Trophoblast cell (in vitro differentiated cells and primary cell): ENCODE data around the gene TOR1AIP2.

Experiments
- DNase-seq, 2 donors: peaks; one replicate each; pipeline ENCODE4 v3.0.0-alpha.2; 2016
- H2AFZ ChIP-seq: 2 replicates; pipeline ENCODE4 v1.6.1; 2013; ENCODE audit warnings: low read length, moderate library complexity, mild to moderate bottlenecking; ENCODE audit not compliant: insufficient read depth, poor library complexity
- H2AK5ac ChIP-seq: 2 replicates; pipeline ENCODE4 v1.6.1; 2013; ENCODE audit warnings: mild to moderate bottlenecking, low read length
- H2BK120ac ChIP-seq: 2 replicates; pipeline ENCODE4 v1.6.1; 2013; ENCODE audit warnings: low read length, mild to moderate bottlenecking, moderate library complexity; ENCODE audit not compliant: insufficient read depth, poor library complexity
- H2BK12ac ChIP-seq: 2 replicates; pipeline ENCODE4 v1.6.1; 2013; ENCODE audit warnings: mild to moderate bottlenecking, low read length, moderate library complexity
- H2BK5ac ChIP-seq: 2 replicates; pipeline ENCODE4 v1.6.1; 2013; ENCODE audit warnings: low read length, low read depth, moderate library complexity, mild to moderate bottlenecking; ENCODE audit not compliant: poor library complexity
- H3K14ac ChIP-seq: 2 replicates; pipeline ENCODE4 v1.6.1; 2013; ENCODE audit warnings: mild to moderate bottlenecking, low read length
- H3K18ac ChIP-seq: 2 replicates; pipeline ENCODE4 v1.6.1; 2013; ENCODE audit warnings: mild to moderate bottlenecking, low read length
- H3K23ac ChIP-seq: 2 replicates; pipeline ENCODE4 v1.6.1; 2013; ENCODE audit warnings: low read length
- H3K27ac ChIP-seq: 2 replicates; pipeline ENCODE4 v1.5.1; 2013; ENCODE audit warnings: low read depth, mild to moderate bottlenecking, inconsistent platforms, low read length, moderate library complexity
- H3K27me3 ChIP-seq: 2 replicates; pipeline ENCODE4 v1.6.1; 2013; ENCODE audit warnings: inconsistent platforms, mild to moderate bottlenecking, low read length, moderate library complexity; ENCODE audit not compliant: insufficient read depth
- H3K36me3 ChIP-seq, 2 experiments: 1 replicate in 1 of 2; 2 replicates in 1 of 2; pipeline ENCODE4 v1.6.1; 2013; ENCODE audit warnings: low read length in 2 of 2, mild to moderate bottlenecking in 2 of 2, moderate library complexity in 1 of 2; ENCODE audit not compliant: insufficient read depth in 2 of 2, control insufficient read depth in 1 of 2
- H3K4ac ChIP-seq: 2 replicates; pipeline ENCODE4 v1.6.1; 2013; ENCODE audit warnings: low read depth, mild to moderate bottlenecking, low read length, moderate library complexity
- H3K4me1 ChIP-seq, 2 experiments: 1 replicate in 1 of 2; 2 replicates in 1 of 2; pipeline ENCODE4 v1.6.1; 2013; ENCODE audit warnings: low read length in 2 of 2, mild to moderate bottlenecking in 2 of 2, moderate library complexity in 1 of 2; ENCODE audit not compliant: insufficient read depth in 2 of 2, control insufficient read depth in 1 of 2
- H3K4me2 ChIP-seq: 2 replicates; pipeline ENCODE4 v1.6.1; 2013; ENCODE audit warnings: inconsistent platforms, mild to moderate bottlenecking, low read length, moderate library complexity
- H3K4me3 ChIP-seq: 2 replicates; pipeline ENCODE4 v1.5.1; 2013; ENCODE audit warnings: mild to moderate bottlenecking, low read depth, low read length, inconsistent platforms
- H3K79me1 ChIP-seq: one replicate; pipeline ENCODE4 v1.6.1; 2013; ENCODE audit warnings: low read length
- H3K79me2 ChIP-seq: 2 replicates; pipeline ENCODE4 v1.6.1; 2013; ENCODE audit warnings: low read length, mild to moderate bottlenecking; ENCODE audit not compliant: control insufficient read depth, insufficient read depth, poor library complexity
- H3K9ac ChIP-seq: 2 replicates; pipeline ENCODE4 v1.6.1; 2013; ENCODE audit warnings: mild to moderate bottlenecking, low read length
- H3K9me3 ChIP-seq: 2 replicates; pipeline ENCODE4 v1.6.1; 2013; ENCODE audit warnings: low read depth, mild to moderate bottlenecking, control low read depth, inconsistent platforms, low read length; ENCODE audit not compliant: insufficient read depth
- H4K12ac ChIP-seq: 2 replicates; pipeline ENCODE4 v1.6.1; 2013; ENCODE audit warnings: low read depth, mild to moderate bottlenecking, low read length, moderate library complexity
- H4K8ac ChIP-seq: 2 replicates; pipeline ENCODE4 v1.6.1; 2013; ENCODE audit warnings: low read depth, mild to moderate bottlenecking, low read length, moderate library complexity
- H4K91ac ChIP-seq: one replicate; pipeline ENCODE4 v1.6.1; 2013; ENCODE audit warnings: low read depth, mild to moderate bottlenecking, low read length, moderate library complexity
- WGBS: extraction: QIAGEN DNeasy Blood & Tissue Kit; methylation state at CpG from one replicate; pipeline ENCODE4 v1.1.7; 2013; ENCODE audit warnings: missing lambda C conversion rate; ENCODE audit not compliant: insufficient read length, insufficient coverage; ENCODE audit errors: extremely low coverage; 5-methylcytosine and 5-hydroxymethylcytosine counted together

Gene TOR1AIP2

GRCh38 chr1:179803104-179803503, 74.5 kb downstream of the TOR1AIP2 start:
- no peak overlapping the region for H3K18ac ChIP-seq

GRCh38 chr1:179800481-179800880, 77.1 kb downstream of the TOR1AIP2 start:
- H3K27ac ChIP-seq = no peak overlapping the region
- H2BK120ac ChIP-seq = no peak overlapping the region
- no peak overlapping the region for H3K23ac ChIP-seq
- H2BK5ac ChIP-seq = no peak overlapping the region
- no peak overlapping the region for H3K4me2 ChIP-seq
- no peaks in the 10 kb centered on the region for H3K4me1 ChIP-seq
- H3K27me3 ChIP-seq = no peaks in the 10 kb centered on the region
- no peak overlapping the region for H4K8ac ChIP-seq
- H3K36me3 ChIP-seq = no peaks in the 10 kb centered on the region
- no peak overlapping the region for H3K9ac ChIP-seq
- no peaks in the 10 kb centered on the region for H3K79me2 ChIP-seq
- no peak overlapping the region for H2AFZ ChIP-seq
- no CpG with 5 or more reads among the region's 4 CpGs for WGBS
- no peak overlapping the region for H3K4ac ChIP-seq
- H3K4me3 ChIP-seq = no peak overlapping the region
- H2BK12ac ChIP-seq = no peak overlapping the region
- H3K79me1 ChIP-seq = no peaks in the 10 kb centered on the region
- H4K12ac ChIP-seq = no peak overlapping the region
- H2AK5ac ChIP-seq = no peak overlapping the region
- H4K91ac ChIP-seq = no peak overlapping the region
- no peaks in the 10 kb centered on the region for H3K9me3 ChIP-seq
- no peak overlapping the region for H3K18ac ChIP-seq
- no peak for DNase-seq
- no peak overlapping the region for H3K14ac ChIP-seq

More at GRCh38 chr1:179803104-179803503, 74.5 kb downstream of the TOR1AIP2 start:
- H3K9ac ChIP-seq = no peak overlapping the region
- no peak overlapping the region for H4K91ac ChIP-seq
- no peak overlapping the region for H3K4me3 ChIP-seq
- H2BK120ac ChIP-seq = no peak overlapping the region
- H3K79me1 ChIP-seq = no peaks in the 10 kb centered on the region
- no peak overlapping the region for H3K14ac ChIP-seq
- no peaks in the 10 kb centered on the region for H3K27me3 ChIP-seq
- H2AFZ ChIP-seq = no peak overlapping the region
- H4K8ac ChIP-seq = no peak overlapping the region
- no peak overlapping the region for H2BK5ac ChIP-seq
- no peak overlapping the region for H3K4ac ChIP-seq
- H4K12ac ChIP-seq = no peak overlapping the region
- WGBS = no CpG with 5 or more reads among the region's 6 CpGs
- H3K79me2 ChIP-seq = no peaks in the 10 kb centered on the region
- H3K9me3 ChIP-seq = no peaks in the 10 kb centered on the region
- no peak overlapping the region for H2AK5ac ChIP-seq
- H3K36me3 ChIP-seq = no peaks in the 10 kb centered on the region
- peaks cover 4 to 7% of the 10 kb centered on the region in 2 experiments for H3K4me1 ChIP-seq
- no peak overlapping the region for H3K23ac ChIP-seq
- no peak for DNase-seq
- H3K4me2 ChIP-seq = no peak overlapping the region
- no peak overlapping the region for H2BK12ac ChIP-seq
- no peak overlapping the region for H3K27ac ChIP-seq

DNA sequence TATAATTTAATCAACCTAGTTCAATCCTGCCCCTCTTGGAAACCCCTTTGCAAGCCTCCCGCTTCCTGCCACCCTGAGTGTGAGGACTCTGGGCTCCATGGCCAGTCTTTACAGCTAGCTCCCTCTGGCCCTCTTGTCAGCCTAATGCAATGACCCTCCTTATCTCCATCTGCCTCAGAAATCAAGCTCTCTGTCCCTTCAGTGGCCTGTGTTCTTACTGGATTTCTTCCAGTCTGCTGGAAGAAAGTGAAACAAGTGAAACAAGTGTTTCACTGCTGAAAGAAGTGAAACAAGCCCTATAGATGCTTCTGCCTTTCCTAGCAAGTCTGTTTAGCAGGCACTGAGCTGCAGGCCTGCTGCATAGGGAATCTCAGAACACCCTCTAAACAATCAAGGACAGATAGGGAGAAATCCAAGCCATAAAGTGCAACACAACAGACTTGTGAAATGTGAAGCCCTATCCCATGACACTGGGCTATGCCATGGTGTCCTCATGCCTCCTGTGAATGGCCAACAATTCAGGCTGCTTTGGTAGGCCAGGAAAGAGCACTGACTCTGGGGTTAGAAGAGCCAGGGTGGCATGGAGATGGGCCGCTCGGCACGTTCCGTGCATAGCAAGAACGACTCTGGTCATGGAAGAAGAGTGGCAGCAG, 78.6 kb downstream of the TOR1AIP2 start:
- H2BK120ac ChIP-seq = no peak overlapping the region
- no peaks in the 10 kb centered on the region for H3K27me3 ChIP-seq
- H2BK5ac ChIP-seq = no peak overlapping the region
- H2AFZ ChIP-seq = no peak overlapping the region
- WGBS = no CpG with 5 or more reads among the region's 6 CpGs
- no peak overlapping the region for H3K4me3 ChIP-seq
- H3K27ac ChIP-seq = no peak overlapping the region
- no peak overlapping the region for H2AK5ac ChIP-seq
- no peak overlapping the region for H3K4me2 ChIP-seq
- no peaks in the 10 kb centered on the region for H3K9me3 ChIP-seq
- no peaks in the 10 kb centered on the region for H3K36me3 ChIP-seq
- no peak overlapping the region for H3K4ac ChIP-seq
- no peak for DNase-seq
- no peak overlapping the region for H2BK12ac ChIP-seq
- H3K14ac ChIP-seq = no peak overlapping the region
- H4K12ac ChIP-seq = no peak overlapping the region
- H4K8ac ChIP-seq = no peak overlapping the region
- H3K4me1 ChIP-seq = no peaks in the 10 kb centered on the region
- no peak overlapping the region for H3K23ac ChIP-seq
- no peaks in the 10 kb centered on the region for H3K79me1 ChIP-seq
- H4K91ac ChIP-seq = no peak overlapping the region
- H3K9ac ChIP-seq = no peak overlapping the region
- no peak overlapping the region for H3K18ac ChIP-seq
- no peaks in the 10 kb centered on the region for H3K79me2 ChIP-seq

- Histone ChIP-seq H3K4me3 (no peak overlapping the region), H3K27me3 (no peaks in the 10 kb centered on the region), H4K8ac (no peak overlapping the region), H2AFZ (no peak overlapping the region), H2BK5ac (no peak overlapping the region), H3K23ac (no peak overlapping the region), H3K18ac (no peak overlapping the region), H3K36me3 (no peaks in the 10 kb centered on the region), H3K27ac (no peak overlapping the region), H3K9me3 (no peaks in the 10 kb centered on the region), H4K12ac (no peak overlapping the region), H3K79me2 (no peaks in the 10 kb centered on the region), H3K79me1 (no peaks in the 10 kb centered on the region), H3K4ac (no peak overlapping the region), H2BK12ac (no peak overlapping the region), H3K4me2 (no peak overlapping the region), H3K9ac (no peak overlapping the region), H4K91ac (no peak overlapping the region), H2BK120ac (no peak overlapping the region), H3K4me1 (no peaks in the 10 kb centered on the region), H3K14ac (no peak overlapping the region), H2AK5ac (no peak overlapping the region)
- WGBS = no CpG with 5 or more reads among the region's 10 CpGs
- no peak for DNase-seq
These were observed 79.3 kb downstream of the TOR1AIP2 start for GRCh38 chr1:179798213-179798863.
